Rectal smooth muscle tissue (tissue), 1 donor: Measurements from ENCODE around the gene MZT2B.
"Not testable (repeated sequence)": the region's sequence is repeated elsewhere in the genome, so short reads cannot be mapped to it uniquely, and the experiment has no call there.

ENCODE experiments used
- H3K27ac ChIP-seq: one replicate; pipeline ENCODE4 v1.7.0; 2013; ENCODE audit warnings: low read depth, low read length, inconsistent platforms
- H3K27me3 ChIP-seq: one replicate; pipeline ENCODE4 v1.7.0; 2013; ENCODE audit warnings: low read length; ENCODE audit not compliant: control insufficient read depth, insufficient read depth
- H3K36me3 ChIP-seq: one replicate; pipeline ENCODE4 v1.7.0; 2013; ENCODE audit warnings: low read length; ENCODE audit not compliant: control insufficient read depth, insufficient read depth
- H3K4me1 ChIP-seq: one replicate; pipeline ENCODE4 v1.7.0; 2013; ENCODE audit warnings: low read length; ENCODE audit not compliant: control insufficient read depth, insufficient read depth
- H3K4me3 ChIP-seq: one replicate; pipeline ENCODE4 v1.7.0; 2013; ENCODE audit warnings: low read length
- H3K9ac ChIP-seq: one replicate; pipeline ENCODE4 v1.7.0; 2013; ENCODE audit warnings: low read length

Gene MZT2B

GRCh38 chr2:130220505-130220904 is 38.4 kb downstream of the MZT2B start:
- not testable (repeated sequence) for H3K27me3 ChIP-seq, H3K4me1 ChIP-seq

DNA sequence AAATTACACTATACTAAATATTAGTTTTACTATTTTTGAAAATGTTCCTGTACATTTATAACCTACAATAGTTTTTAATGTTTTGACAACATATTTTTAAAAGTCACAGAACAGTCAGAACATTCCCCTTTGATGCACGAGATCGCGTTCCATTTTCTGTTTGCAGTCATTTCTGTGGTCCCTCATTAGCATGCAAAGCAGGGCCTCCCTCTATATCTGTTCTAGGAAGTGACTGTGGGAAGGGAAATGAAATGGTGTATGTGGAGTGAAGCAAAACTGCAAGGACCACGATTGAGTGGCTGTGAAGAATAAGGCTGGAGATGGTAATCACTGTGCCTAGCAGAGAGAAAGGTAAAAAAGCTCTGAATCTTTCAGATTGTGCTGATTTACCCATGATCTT is 40.5 kb downstream of the MZT2B start:
- not testable (repeated sequence) for H3K27me3 ChIP-seq, H3K4me1 ChIP-seq, H3K9ac ChIP-seq, H3K36me3 ChIP-seq, H3K27ac ChIP-seq, H3K4me3 ChIP-seq

More at GRCh38 chr2:130220505-130220904, 38.4 kb downstream of the MZT2B start:
- not testable (repeated sequence) for H3K27ac ChIP-seq, H3K9ac ChIP-seq, H3K4me3 ChIP-seq, H3K36me3 ChIP-seq

DNA sequence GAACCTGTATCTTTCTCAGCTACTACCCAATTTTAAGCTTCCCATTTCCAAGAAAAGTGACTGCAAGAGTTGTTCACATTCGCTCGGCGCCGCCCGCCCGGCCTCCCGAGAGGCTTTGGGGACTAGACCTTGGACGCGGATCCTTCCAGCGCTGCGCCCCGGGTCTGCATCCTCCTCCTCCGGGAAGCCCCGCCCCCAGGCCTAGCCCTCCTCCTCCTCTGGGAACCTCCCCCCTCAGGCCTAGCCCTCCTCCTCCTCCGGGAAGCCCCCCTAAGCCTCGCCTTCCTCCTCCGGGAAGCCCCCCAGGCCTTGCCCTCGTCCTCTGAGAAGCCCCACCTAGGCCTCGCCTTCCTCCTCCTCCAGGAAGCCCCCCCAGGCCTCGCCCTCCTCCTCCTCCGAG is 45.9 kb downstream of the MZT2B start:
- H3K4me1 ChIP-seq, H3K36me3 ChIP-seq, H3K27me3 ChIP-seq, H3K27ac ChIP-seq, H3K4me3 ChIP-seq, H3K9ac ChIP-seq: not testable (repeated sequence)

DNA sequence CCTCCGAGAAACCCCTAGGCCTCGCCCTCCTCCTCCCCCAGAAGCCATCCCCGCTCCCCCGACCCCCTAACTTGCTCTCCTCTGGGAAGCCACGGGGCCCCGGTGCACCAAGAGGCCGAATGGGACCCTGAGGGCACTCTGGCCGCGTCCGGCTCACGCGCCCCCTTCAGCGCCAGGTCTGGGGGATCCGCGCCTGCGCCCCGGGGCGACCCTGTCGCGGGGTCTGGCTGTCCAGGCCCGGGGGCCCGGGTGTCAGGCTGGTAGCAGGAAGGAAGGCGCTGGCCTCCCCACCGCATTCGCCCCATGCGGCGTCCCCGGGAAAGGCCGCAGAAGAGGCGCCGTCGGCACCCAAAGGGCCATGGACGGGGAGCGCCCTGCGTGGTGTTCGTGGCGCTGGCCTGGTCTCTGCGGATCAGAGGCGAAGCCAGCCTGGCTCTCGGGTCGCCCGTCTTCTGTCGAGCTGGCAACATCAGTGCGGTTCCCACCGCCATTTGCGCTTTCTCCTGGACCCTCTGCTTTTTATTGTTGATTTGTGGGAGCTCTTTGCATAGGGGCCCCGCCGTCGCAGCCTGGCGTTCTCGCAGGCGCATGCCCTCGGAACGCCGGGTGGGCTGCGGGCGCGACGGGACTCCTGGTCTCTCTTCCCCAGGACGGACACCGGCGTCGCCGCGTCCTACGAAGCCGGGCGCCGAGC is 46.6 kb downstream of the MZT2B start:
- not testable (repeated sequence) for H3K27ac ChIP-seq, H3K4me1 ChIP-seq, H3K4me3 ChIP-seq, H3K27me3 ChIP-seq, H3K36me3 ChIP-seq, H3K9ac ChIP-seq

GRCh38 chr2:130229161-130229510 is 47.1 kb downstream of the MZT2B start:
- H3K9ac ChIP-seq, H3K27me3 ChIP-seq, H3K4me1 ChIP-seq, H3K36me3 ChIP-seq, H3K27ac ChIP-seq, H3K4me3 ChIP-seq: not testable (repeated sequence)

DNA sequence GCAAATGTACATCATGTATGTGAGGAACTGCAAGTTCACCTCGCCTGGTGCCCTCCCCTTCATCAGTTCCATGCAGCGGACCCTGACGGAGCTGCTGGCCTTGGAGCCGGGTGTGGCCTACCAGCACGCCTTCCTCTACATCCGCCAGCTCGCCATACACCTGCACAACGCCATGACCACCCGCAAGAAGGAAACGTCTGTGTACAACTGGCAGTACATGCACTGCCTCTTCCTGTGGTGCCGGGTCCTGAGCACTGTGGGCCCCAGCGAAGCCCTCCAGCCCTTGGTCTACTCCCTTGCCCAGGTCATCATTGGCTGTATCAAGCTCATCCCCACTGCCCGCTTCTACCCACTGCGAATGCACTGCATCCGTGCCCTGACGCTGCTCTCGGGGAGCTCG is 48.3 kb downstream of the MZT2B start:
- not testable (repeated sequence) for H3K9ac ChIP-seq, H3K36me3 ChIP-seq, H3K4me1 ChIP-seq, H3K27ac ChIP-seq, H3K27me3 ChIP-seq, H3K4me3 ChIP-seq

DNA sequence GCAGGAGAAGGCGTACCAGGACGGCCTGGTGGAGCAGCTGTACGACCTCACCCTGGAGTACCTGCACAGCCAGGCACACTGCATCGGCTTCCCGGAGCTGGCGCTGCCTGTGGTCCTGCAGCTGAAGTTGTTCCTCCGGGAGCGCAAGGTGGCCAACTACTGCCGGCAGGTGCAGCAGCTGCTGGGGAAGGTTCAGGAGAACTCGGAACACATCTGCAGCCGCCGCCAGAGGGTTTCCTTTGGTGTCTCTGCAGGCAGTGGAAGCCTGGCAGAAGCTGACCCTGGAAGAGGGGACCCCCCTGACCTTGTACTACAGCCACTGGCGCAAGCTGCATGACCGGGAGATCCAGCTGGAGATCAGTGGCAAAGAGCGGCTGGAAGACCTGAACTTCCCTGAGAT is 48.8 kb downstream of the MZT2B start:
- not testable (repeated sequence) for H3K27me3 ChIP-seq, H3K27ac ChIP-seq, H3K4me1 ChIP-seq

GRCh38 chr2:130231656-130232055 is 49.6 kb downstream of the MZT2B start:
- H3K27me3 ChIP-seq: no peaks in the 10 kb centered on the region
- no peaks in the 10 kb centered on the region for H3K4me1 ChIP-seq
- no peak overlapping the region for H3K27ac ChIP-seq
- no peak overlapping the region for H3K9ac ChIP-seq
- H3K4me3 ChIP-seq: no peak overlapping the region
- H3K36me3 ChIP-seq: no peaks in the 10 kb centered on the region

More for the DNA sequence above, 48.8 kb downstream of the MZT2B start:
- not testable (repeated sequence) for H3K4me3 ChIP-seq, H3K36me3 ChIP-seq, H3K9ac ChIP-seq

DNA sequence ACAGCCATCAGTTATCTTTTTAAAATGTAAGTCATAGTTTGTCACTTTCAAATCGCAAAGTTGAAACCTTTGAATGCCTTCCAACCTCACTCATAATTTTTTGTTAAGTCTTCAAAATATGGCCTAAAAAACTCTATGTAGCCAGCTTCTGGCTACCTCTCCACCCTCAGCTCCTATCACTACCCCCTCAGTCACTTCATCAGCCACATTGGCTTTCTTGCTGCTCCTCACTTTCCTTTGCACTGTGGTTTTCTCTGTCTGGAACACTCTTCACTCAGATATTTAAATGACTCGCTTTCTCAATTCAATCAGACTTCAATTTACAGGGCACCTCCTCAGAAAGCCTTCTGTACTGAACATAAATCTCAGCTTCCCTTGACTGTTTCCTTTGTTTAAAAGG is 51.0 kb downstream of the MZT2B start:
- not testable (repeated sequence) for H3K27me3 ChIP-seq, H3K9ac ChIP-seq, H3K27ac ChIP-seq, H3K4me3 ChIP-seq, H3K36me3 ChIP-seq, H3K4me1 ChIP-seq

DNA sequence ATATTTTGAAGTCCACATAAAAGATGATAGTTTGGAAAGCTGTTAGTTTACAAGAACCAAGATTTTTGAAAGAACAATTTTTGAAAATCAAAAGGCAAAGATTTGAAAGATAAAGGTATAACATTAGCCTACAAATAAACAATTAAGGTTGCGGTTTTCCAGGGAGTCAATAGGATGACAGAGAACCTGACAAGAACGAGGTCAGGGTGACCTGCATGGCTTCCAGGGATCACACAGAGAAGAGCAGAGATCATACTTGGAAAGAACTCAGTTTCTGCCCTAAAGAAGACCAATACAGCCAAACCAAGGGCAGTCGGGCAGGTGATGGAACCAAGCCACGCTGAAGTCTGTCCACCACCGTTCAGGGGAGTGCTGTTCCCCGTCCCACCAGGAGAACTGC is 57.5 kb downstream of the MZT2B start:
- H3K4me3 ChIP-seq, H3K4me1 ChIP-seq, H3K9ac ChIP-seq, H3K36me3 ChIP-seq, H3K27ac ChIP-seq, H3K27me3 ChIP-seq: not testable (repeated sequence)
